Brain microvascular endothelial cell (primary cell): ENCODE results near the gene SLC39A7.

Experiments used
- DNase-seq: peaks from one replicate; pipeline ENCODE4 v3.0.0-alpha.2; 2020
- H3K27ac ChIP-seq: fragments of 250-450 bp; sonication (Bioruptor Pico); 2 replicates; pipeline ENCODE4 v1.5.1; 2020; ENCODE audit warnings: mild to moderate bottlenecking, moderate library complexity
- H3K27me3 ChIP-seq: fragments of 250-450 bp; sonication (Bioruptor Pico); replicated peaks from 2 replicates; pipeline ENCODE4 v1.5.1; 2020; ENCODE audit warnings: mild to moderate bottlenecking
- H3K36me3 ChIP-seq: fragments of 250-450 bp; sonication (Bioruptor Pico); replicated peaks from 2 replicates; pipeline ENCODE4 v1.5.1; 2020; ENCODE audit warnings: mild to moderate bottlenecking
- H3K4me3 ChIP-seq: 2 replicates; pipeline ENCODE4 v1.5.1; 2011; ENCODE audit warnings: low read depth, mild to moderate bottlenecking, control low read depth, low read length, moderate library complexity
- in situ Hi-C: cut with HindIII; loops from 2 replicates; pipeline ENCODE4 v1.10.0; 2017; ENCODE audit warnings: low sequenced_read_pairs, low pct_ligation_motif_present
- TF ChIP-seq, protein P1 (sequence below): IDR thresholded peaks from 2 replicates; pipeline ENCODE4 v1.5.1; 2011; ENCODE audit warnings: low read depth, mild to moderate bottlenecking, moderate library complexity, low read length, control low read depth, inconsistent platforms; ENCODE audit errors: missing control alignments

The SLC39A7 gene

DNA sequence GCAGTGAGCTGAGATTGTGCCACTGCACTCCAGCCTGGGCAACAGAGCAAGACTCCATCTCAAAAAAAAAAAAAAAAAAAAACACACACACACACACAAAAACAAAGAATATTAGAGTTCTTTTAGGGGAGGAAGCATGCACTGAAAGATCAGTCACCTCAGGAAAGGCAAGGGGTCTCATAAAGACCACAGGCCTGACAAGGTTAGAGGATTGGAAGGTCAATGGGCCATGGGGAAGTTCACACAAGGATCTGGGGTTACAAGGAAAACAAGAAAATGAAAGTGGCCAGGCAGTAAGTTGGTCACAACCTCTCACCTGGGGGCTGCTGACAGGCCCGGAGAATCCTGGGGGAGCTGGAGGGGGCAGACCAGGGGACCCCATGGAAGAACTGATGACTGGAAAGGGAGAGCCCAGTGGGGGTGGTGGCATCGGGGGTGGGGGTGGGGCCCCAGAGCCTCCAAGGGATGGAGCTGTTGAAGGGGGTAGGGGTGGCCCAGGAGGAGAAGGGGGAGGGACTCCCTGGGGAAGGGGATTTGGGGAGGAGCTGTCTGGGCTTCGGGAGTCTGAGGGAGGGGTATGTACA is 1.7 kb upstream of the SLC39A7 start:
- H3K27me3 ChIP-seq = no peaks in the 10 kb centered on the region
- TF ChIP-seq, protein P1, sequence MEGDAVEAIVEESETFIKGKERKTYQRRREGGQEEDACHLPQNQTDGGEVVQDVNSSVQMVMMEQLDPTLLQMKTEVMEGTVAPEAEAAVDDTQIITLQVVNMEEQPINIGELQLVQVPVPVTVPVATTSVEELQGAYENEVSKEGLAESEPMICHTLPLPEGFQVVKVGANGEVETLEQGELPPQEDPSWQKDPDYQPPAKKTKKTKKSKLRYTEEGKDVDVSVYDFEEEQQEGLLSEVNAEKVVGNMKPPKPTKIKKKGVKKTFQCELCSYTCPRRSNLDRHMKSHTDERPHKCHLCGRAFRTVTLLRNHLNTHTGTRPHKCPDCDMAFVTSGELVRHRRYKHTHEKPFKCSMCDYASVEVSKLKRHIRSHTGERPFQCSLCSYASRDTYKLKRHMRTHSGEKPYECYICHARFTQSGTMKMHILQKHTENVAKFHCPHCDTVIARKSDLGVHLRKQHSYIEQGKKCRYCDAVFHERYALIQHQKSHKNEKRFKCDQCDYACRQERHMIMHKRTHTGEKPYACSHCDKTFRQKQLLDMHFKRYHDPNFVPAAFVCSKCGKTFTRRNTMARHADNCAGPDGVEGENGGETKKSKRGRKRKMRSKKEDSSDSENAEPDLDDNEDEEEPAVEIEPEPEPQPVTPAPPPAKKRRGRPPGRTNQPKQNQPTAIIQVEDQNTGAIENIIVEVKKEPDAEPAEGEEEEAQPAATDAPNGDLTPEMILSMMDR = no peak
- in situ Hi-C loops = no loop called here
- H3K27ac ChIP-seq = no peak overlapping the region
- no peak for DNase-seq
- H3K36me3 ChIP-seq = peaks cover 58% of the 10 kb centered on the region
- peak overlapping the region; percentile 69 for H3K4me3 ChIP-seq

DNA sequence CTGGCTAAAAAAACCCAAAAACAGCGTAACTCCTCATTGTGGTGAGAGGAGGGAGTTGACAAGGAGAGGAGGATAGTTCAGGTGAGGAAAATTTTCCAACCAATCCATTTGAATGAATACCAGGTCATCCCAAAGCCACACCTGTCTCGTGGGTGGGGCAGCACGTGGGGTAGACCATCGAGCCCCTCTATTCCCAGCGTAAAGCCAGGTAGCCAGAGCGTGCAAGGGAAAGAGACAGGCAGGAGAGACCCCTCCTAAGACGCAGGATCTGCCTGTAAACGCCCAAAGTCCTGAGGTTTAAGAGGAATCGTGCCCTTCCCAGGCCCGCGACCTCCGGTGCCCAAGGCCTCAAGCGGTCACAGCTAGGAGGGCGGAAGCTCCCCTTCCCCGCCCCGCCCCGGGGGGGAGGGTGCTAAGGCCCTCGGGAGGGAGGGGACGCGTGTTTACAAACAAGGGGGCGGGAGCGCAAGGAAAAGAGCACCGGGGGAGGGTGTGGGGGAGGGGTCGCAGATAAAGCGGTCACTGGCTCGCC is 914 bp upstream of the SLC39A7 start:
- in situ Hi-C loops = no loop called here
- Histone ChIP-seq H3K36me3 (peaks cover 53% of the 10 kb centered on the region), H3K27ac (peak overlapping the region; percentile 95), H3K27me3 (no peaks in the 10 kb centered on the region), H3K4me3 (peak overlapping the region; percentile 69)
- peak; percentile 31 for DNase-seq
- TF ChIP-seq, protein P1 = no peak

- Histone ChIP-seq H3K4me3 (peak overlapping the region; percentile 69), H3K27me3 (no peaks in the 10 kb centered on the region), H3K27ac (peak overlapping the region; percentile 95), H3K36me3 (peaks cover 39% of the 10 kb centered on the region)
- no peak for DNase-seq
- in situ Hi-C loops = no loop called here
- TF ChIP-seq, protein P1 = peak; percentile 13
These were observed 479 bp downstream of the SLC39A7 start for GRCh38 chr6:33201147-33201545.

GRCh38 chr6:33201935-33202334 is 1.3 kb downstream of the SLC39A7 start:
- no peak for DNase-seq
- TF ChIP-seq, protein P1 = no peak
- Histone ChIP-seq H3K27me3 (no peaks in the 10 kb centered on the region), H3K27ac (no peak overlapping the region), H3K4me3 (peak overlapping the region; percentile 69), H3K36me3 (peaks cover 36% of the 10 kb centered on the region)
- in situ Hi-C loops = no loop called here

- H3K27ac ChIP-seq = no peak overlapping the region
- no peak overlapping the region for H3K4me3 ChIP-seq
- no peak for DNase-seq
- H3K27me3 ChIP-seq = no peaks in the 10 kb centered on the region
- TF ChIP-seq, protein P1 = no peak
- in situ Hi-C loops = no loop called here
- peaks cover 30% of the 10 kb centered on the region for H3K36me3 ChIP-seq
These were observed 2.1 kb downstream of the SLC39A7 start for GRCh38 chr6:33202799-33203198.
